C4-2B (cell line): ENCODE results near the gene FREY1.

Source experiments
- H3K27ac ChIP-seq: fragments of 450-650 bp; 2 replicates; pipeline ENCODE4 v1.5.1; 2017
- CTCF ChIP-seq: fragments of 450-650 bp; conservative IDR thresholded peaks from 2 replicates; pipeline ENCODE4 v1.5.1; 2017; ENCODE audit warnings: mild to moderate bottlenecking
- ZFX ChIP-seq: fragments of 450-650 bp; IDR thresholded peaks from 2 replicates; pipeline ENCODE4 v1.6.1; 2017

FREY1 gene

GRCh38 chr11:45918962-45919675 is 12.0 kb upstream of the FREY1 start:
- peak overlapping the region; percentile 90 for H3K27ac ChIP-seq

GRCh38 chr11:45918331-45918941 is 11.4 kb upstream of the FREY1 start:
- TF ChIP-seq ZFX (no peak), CTCF (no peak)
- H3K27ac ChIP-seq, result peak overlapping the region; percentile 90

More at GRCh38 chr11:45918962-45919675, 12.0 kb upstream of the FREY1 start:
- no peak for TF ChIP-seq CTCF
- no peak for TF ChIP-seq ZFX

- TF ChIP-seq ZFX (no peak), CTCF (no peak)
- H3K27ac ChIP-seq, result peak within 1 kb of the TSS; percentile 90
Measured at GRCh38 chr11:45917623-45918330, 10.7 kb upstream of the FREY1 start, which contains the start of gene PEX16. TSS of gene PEX16 (minus strand) at chr11:45917877. CDS start at chr11:45917811, 66 bp downstream.

GRCh38 chr11:45917286-45917622 is 10.2 kb upstream of the FREY1 start:
- H3K27ac ChIP-seq, result peak overlapping the region; percentile 90
- TF ChIP-seq ZFX (no peak), CTCF (no peak)

GRCh38 chr11:45915446-45915845 is 8.4 kb upstream of the FREY1 start:
- no peak overlapping the region for H3K27ac ChIP-seq
- TF ChIP-seq CTCF (no peak), ZFX (no peak)

- H3K27ac ChIP-seq, result no peak overlapping the region
- TF ChIP-seq ZFX, result no peak
- no peak for TF ChIP-seq CTCF
Measured at GRCh38 chr11:45913942-45914635, 7.0 kb upstream of the FREY1 start.

GRCh38 chr11:45913514-45913913 is 6.4 kb upstream of the FREY1 start:
- no peak overlapping the region for H3K27ac ChIP-seq
- TF ChIP-seq CTCF, result no peak
- TF ChIP-seq ZFX, result no peak
